ENCODE data around the gene KAT2B.

DNA sequence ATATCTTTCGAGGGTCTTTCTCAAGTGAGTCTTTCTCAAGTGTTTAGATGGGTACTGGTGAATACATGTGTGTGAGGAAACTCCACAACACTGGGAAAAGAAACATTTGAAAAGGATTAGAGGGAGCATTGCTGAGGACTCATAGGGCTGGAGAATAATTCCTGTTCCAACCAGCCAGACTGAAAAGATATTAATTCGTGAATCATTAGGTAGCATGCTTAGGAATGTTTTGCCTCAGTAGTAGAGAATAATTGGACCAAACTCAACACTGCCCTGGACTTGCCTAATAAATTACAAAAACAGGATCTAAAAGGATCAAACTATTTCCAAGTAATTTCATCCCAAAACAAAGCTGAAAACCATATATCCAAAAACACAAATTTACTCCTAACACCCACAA, 45.5 kb upstream of the KAT2B start:
- TF ChIP-seq CTCF (IDR thresholded peaks at IDR 0.05 in 4 of 5, conservative IDR thresholded peaks at IDR 0.05 in 1 of 5) = no peak
- no peak for TF ChIP-seq POLR2A (IDR thresholded peaks at IDR 0.05)
